CD8-positive, alpha-beta memory T cell (primary cell): Measurements from ENCODE around the gene CRIP3. TPM values are rescaled to one million over a fixed set of nuclear protein-coding genes. Genes with fewer than 3 reads are reported as not detected.

Experiments
- CTCF ChIA-PET: fragments of 350-600 bp; sonication (Branson Sonifier 250); formaldehyde crosslinking; loops from one replicate; lab custom pipeline; 2021; ENCODE audit warnings: antibody characterized with exemption; lab: Charles Lee
- POLR2A ChIA-PET: fragments of 350-600 bp; sonication (Branson Sonifier 250); formaldehyde crosslinking; loops from one replicate; lab custom pipeline; 2021; ENCODE audit warnings: antibody characterized with exemption; lab: Charles Lee
- DNase-seq, 5 donors: peaks; one replicate each; pipeline versions ENCODE4 v3.0.0 to v3.0.0-alpha.2; 2020 to 2022; ENCODE audit warnings: mixed read lengths in 1 of 5
- H3K27ac ChIP-seq: one replicate; pipeline ENCODE4 v1.7.0; 2013; ENCODE audit warnings: low read depth, mild to moderate bottlenecking, low read length, moderate library complexity
- H3K27me3 ChIP-seq: 2 replicates; pipeline ENCODE4 v1.7.0; 2013; ENCODE audit warnings: low read length, mild to moderate bottlenecking; ENCODE audit not compliant: insufficient read depth, poor library complexity, severe bottlenecking
- H3K36me3 ChIP-seq: 2 replicates; pipeline ENCODE4 v1.7.0; 2013; ENCODE audit warnings: mild to moderate bottlenecking, low read length, moderate library complexity; ENCODE audit not compliant: insufficient read depth
- H3K4me1 ChIP-seq: 2 replicates; pipeline ENCODE4 v1.7.0; 2013; ENCODE audit warnings: mild to moderate bottlenecking, low read length, moderate library complexity; ENCODE audit not compliant: insufficient read depth
- H3K4me3 ChIP-seq: 2 replicates; pipeline ENCODE4 v1.7.0; 2013; ENCODE audit warnings: mild to moderate bottlenecking, low read length
- H3K9me3 ChIP-seq: 2 replicates; pipeline ENCODE4 v1.7.0; 2013; ENCODE audit warnings: mild to moderate bottlenecking, low read length
- H3K27ac Mint-ChIP-seq, 8 donors: one replicate each; pipeline ENCODE4 v1.8.0; 2020 to 2021; ENCODE audit warnings: mixed read lengths in 8 of 8, mild to moderate bottlenecking in 6 of 8, inconsistent platforms in 3 of 8, moderate library complexity in 3 of 8
- H3K27me3 Mint-ChIP-seq, 2 donors: one replicate each; pipeline ENCODE4 v1.8.0; 2020 to 2021; ENCODE audit warnings: mixed read lengths in 2 of 2, mild to moderate bottlenecking in 1 of 2, moderate library complexity in 1 of 2
- H3K36me3 Mint-ChIP-seq, 3 donors: one replicate each; pipeline ENCODE4 v1.8.0; 2020 to 2021; ENCODE audit warnings: mixed read lengths in 3 of 3, inconsistent platforms in 1 of 3, mild to moderate bottlenecking in 1 of 3
- H3K4me1 Mint-ChIP-seq, 3 donors: one replicate each; pipeline ENCODE4 v1.8.0; 2020 to 2021; ENCODE audit warnings: mixed read lengths in 3 of 3, inconsistent platforms in 1 of 3, mild to moderate bottlenecking in 1 of 3
- H3K4me3 Mint-ChIP-seq, 7 donors: one replicate each; pipeline ENCODE4 v1.8.0; 2020 to 2021; ENCODE audit warnings: mixed read lengths in 7 of 7, mild to moderate bottlenecking in 6 of 7, moderate library complexity in 4 of 7, inconsistent platforms in 2 of 7
- H3K9me3 Mint-ChIP-seq, 5 donors: one replicate each; pipeline ENCODE4 v1.8.0; 2020 to 2022; ENCODE audit warnings: mixed read lengths in 5 of 5, mild to moderate bottlenecking in 3 of 5, moderate library complexity in 2 of 5, inconsistent platforms in 1 of 5
- polyA plus RNA-seq: library from polyadenylated mRNA; unstranded; fragments of 300-500 nt; fragmentation: Illumina TruSeq; gene quantifications from one replicate; pipeline ENCODE4 v1.2.3, GENCODE V29; 2021
- total RNA-seq, 2 experiments: library from RNA; stranded (reverse); gene quantifications; one replicate each; pipeline ENCODE4 v1.2.3, GENCODE V29; 2021

Gene CRIP3
- total and polyA plus RNA-seq, 3 experiments from 2014 or later, result 0.63 TPM; not detected in 2

DNA sequence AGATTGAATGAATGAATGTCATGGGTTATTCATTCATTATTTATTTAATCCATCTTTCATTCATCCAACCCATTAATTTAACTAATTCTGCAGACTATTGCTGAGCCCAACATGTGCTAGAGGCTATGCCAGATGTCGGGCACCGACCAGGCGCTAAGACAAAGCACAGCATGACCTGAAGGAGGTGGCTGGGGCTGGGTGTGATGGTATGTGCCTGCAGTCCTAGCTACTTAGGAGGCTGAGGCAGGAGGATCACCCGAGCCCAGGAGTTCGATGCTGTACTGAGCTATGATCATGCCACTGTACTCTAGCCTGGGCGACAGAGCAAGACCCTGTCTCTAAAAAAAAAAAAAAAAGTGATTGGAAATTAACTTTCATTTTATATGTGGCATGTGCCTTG, 16.3 kb downstream of the CRIP3 start:
- H3K4me3 Mint-ChIP-seq, result no peak overlapping the region
- Histone ChIP-seq H3K4me1 (no peaks in the 10 kb centered on the region), H3K9me3 (no peaks in the 10 kb centered on the region), H3K27ac (no peak overlapping the region), H3K27me3 (no peaks in the 10 kb centered on the region), H3K36me3 (no peaks in the 10 kb centered on the region), H3K4me3 (no peak overlapping the region)
- H3K27me3 Mint-ChIP-seq, result peaks cover 4 to 17% of the 10 kb centered on the region in 2 donors
- H3K9me3 Mint-ChIP-seq, result no peaks in the 10 kb centered on the region
- ChIA-PET CTCF (no interaction called here), POLR2A (interaction anchor here (0.7 kb wide), 2 partner anchors 23 to 91 kb away, joined by 3 to 4 read pairs; no protein-coding TSS in a partner anchor)
- H3K4me1 Mint-ChIP-seq, result no peaks in the 10 kb centered on the region
- DNase-seq, result no peak
- no peak overlapping the region for H3K27ac Mint-ChIP-seq
- H3K36me3 Mint-ChIP-seq, result no peaks in the 10 kb centered on the region

GRCh38 chr6:43291708-43292107, 16.9 kb downstream of the CRIP3 start:
- Mint-ChIP-seq H3K4me3 (no peak overlapping the region), H3K27me3 (peaks cover 6 to 15% of the 10 kb centered on the region in 2 donors), H3K9me3 (no peaks in the 10 kb centered on the region), H3K27ac (no peak overlapping the region), H3K4me1 (no peaks in the 10 kb centered on the region), H3K36me3 (no peaks in the 10 kb centered on the region)
- ChIA-PET POLR2A (interaction anchor here (0.7 kb wide), 2 partner anchors 23 to 92 kb away, joined by 3 to 4 read pairs; no protein-coding TSS in a partner anchor), CTCF (no interaction called here)
- Histone ChIP-seq H3K27me3 (no peaks in the 10 kb centered on the region), H3K4me3 (no peak overlapping the region), H3K36me3 (no peaks in the 10 kb centered on the region), H3K27ac (no peak overlapping the region), H3K9me3 (no peaks in the 10 kb centered on the region), H3K4me1 (no peaks in the 10 kb centered on the region)
- DNase-seq, result no peak

DNA sequence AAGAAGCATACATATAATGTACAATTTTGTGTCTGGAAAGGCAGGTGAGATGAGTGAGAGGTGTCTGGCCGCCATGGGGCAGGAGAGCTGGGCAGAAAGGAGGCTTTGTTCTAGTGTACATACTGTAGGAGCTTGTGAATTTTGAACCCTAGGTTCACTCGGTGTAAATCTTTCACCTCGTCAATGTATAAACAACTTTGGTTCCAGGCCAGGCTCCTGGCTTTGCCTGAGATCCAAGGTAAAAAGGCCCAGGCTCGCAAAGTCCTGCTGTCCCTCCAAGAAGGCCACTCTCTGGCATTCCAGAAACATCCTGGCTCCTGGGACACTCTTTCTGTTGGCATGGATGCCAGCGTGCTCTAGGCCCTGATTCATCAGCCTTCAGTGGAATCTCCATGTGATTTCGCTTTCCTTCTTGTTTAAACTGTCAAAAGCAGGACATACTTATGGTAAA, 17.7 kb downstream of the CRIP3 start:
- ChIA-PET POLR2A (no interaction called here), CTCF (no interaction called here)
- DNase-seq, result no peak
- no peaks in the 10 kb centered on the region for H3K4me1 Mint-ChIP-seq
- no peaks in the 10 kb centered on the region for H3K36me3 Mint-ChIP-seq
- H3K4me1 ChIP-seq, result no peaks in the 10 kb centered on the region
- no peak overlapping the region for H3K27ac ChIP-seq
- H3K27ac Mint-ChIP-seq, result no peak overlapping the region
- peaks cover 4 to 19% of the 10 kb centered on the region in 2 donors for H3K27me3 Mint-ChIP-seq
- H3K36me3 ChIP-seq, result no peaks in the 10 kb centered on the region
- no peaks in the 10 kb centered on the region for H3K9me3 Mint-ChIP-seq
- no peaks in the 10 kb centered on the region for H3K9me3 ChIP-seq
- H3K4me3 Mint-ChIP-seq, result no peak overlapping the region
- H3K4me3 ChIP-seq, result no peak overlapping the region
- H3K27me3 ChIP-seq, result peaks cover under 1% of the 10 kb centered on the region

GRCh38 chr6:43290339-43290904, 18.2 kb downstream of the CRIP3 start:
- no peaks in the 10 kb centered on the region for H3K4me1 ChIP-seq
- Mint-ChIP-seq H3K4me3 (no peak overlapping the region), H3K27me3 (peaks cover 4 to 23% of the 10 kb centered on the region in 2 donors), H3K36me3 (no peaks in the 10 kb centered on the region), H3K9me3 (no peaks in the 10 kb centered on the region), H3K4me1 (no peaks in the 10 kb centered on the region), H3K27ac (no peak overlapping the region)
- H3K9me3 ChIP-seq, result no peaks in the 10 kb centered on the region
- ChIA-PET POLR2A (no interaction called here), CTCF (no interaction called here)
- DNase-seq, result no peak
- no peak overlapping the region for H3K27ac ChIP-seq
- H3K36me3 ChIP-seq, result no peaks in the 10 kb centered on the region
- H3K27me3 ChIP-seq, result peaks cover 3% of the 10 kb centered on the region
- H3K4me3 ChIP-seq, result no peak overlapping the region

- no peaks in the 10 kb centered on the region for H3K9me3 Mint-ChIP-seq
- no peak overlapping the region for H3K27ac Mint-ChIP-seq
- peaks cover 3% of the 10 kb centered on the region for H3K27me3 ChIP-seq
- CTCF ChIA-PET, result interaction anchor here (1.2 kb wide), 1 partner anchor 8 kb away, joined by 3 read pairs; no protein-coding TSS in a partner anchor
- H3K4me1 ChIP-seq, result no peaks in the 10 kb centered on the region
- H3K27me3 Mint-ChIP-seq, result peaks cover 4 to 27% of the 10 kb centered on the region in 2 donors
- DNase-seq, result no peak
- no peaks in the 10 kb centered on the region for H3K36me3 ChIP-seq
- H3K27ac ChIP-seq, result no peak overlapping the region
- POLR2A ChIA-PET, result interaction anchor here (0.6 to 1.6 kb wide), 2 partner anchors 12 to 90 kb away, joined by 3 read pairs; no protein-coding TSS in a partner anchor
- H3K4me3 ChIP-seq, result no peak overlapping the region
- no peak overlapping the region for H3K4me3 Mint-ChIP-seq
- H3K36me3 Mint-ChIP-seq, result no peaks in the 10 kb centered on the region
- H3K4me1 Mint-ChIP-seq, result no peaks in the 10 kb centered on the region
- no peaks in the 10 kb centered on the region for H3K9me3 ChIP-seq
Observed at GRCh38 chr6:43287717-43288679, 20.6 kb downstream of the CRIP3 start.

DNA sequence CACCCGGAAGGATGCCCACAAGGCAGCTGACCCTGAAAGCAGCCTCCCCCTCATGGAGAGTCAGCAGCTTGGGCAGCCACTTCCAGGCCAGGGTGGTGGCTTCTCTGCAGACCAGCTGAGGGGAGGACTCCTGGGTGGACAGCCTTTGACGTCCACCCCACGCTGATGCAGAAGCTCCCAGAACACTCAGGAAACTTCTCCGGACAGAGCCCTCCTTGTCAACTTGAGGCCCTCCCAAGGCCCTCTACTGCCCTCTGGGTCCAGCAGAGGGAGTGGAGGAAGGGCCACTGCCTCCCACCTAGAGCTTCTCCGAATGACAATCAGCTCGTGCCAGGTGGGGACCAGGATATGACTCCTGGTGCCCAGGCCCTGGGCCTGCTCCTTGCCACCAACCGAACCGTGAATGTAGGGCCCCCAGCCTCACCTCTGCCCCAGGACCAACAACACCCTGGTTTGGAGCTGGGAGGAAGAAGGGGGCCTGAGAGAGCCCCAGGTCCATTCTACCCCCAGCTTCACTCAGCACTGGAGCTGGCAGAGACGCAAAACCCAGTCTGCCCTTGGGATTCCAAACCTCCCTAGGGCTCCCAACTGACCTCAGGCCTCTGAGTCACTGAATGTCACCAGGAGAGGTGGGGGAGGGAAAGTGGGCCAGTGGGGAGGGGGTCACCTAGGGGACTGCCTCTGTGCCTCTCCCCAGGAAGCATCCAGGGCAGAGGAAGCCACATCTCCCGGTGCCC, 21.5 kb downstream of the CRIP3 start:
- DNase-seq, result no peak
- ChIA-PET POLR2A (interaction anchor here (0.6 to 1.6 kb wide), 2 partner anchors 11 to 91 kb away, joined by 3 read pairs; no protein-coding TSS in a partner anchor), CTCF (no interaction called here)
- Mint-ChIP-seq H3K27ac (no peak overlapping the region), H3K4me1 (no peaks in the 10 kb centered on the region), H3K27me3 (peaks cover 4 to 29% of the 10 kb centered on the region in 2 donors), H3K4me3 (no peak overlapping the region), H3K36me3 (no peaks in the 10 kb centered on the region), H3K9me3 (no peaks in the 10 kb centered on the region)
- H3K27ac ChIP-seq, result no peak overlapping the region
- H3K36me3 ChIP-seq, result no peaks in the 10 kb centered on the region
- peaks cover 3% of the 10 kb centered on the region for H3K27me3 ChIP-seq
- H3K4me3 ChIP-seq, result no peak overlapping the region
- H3K9me3 ChIP-seq, result no peaks in the 10 kb centered on the region
- no peaks in the 10 kb centered on the region for H3K4me1 ChIP-seq

GRCh38 chr6:43286456-43286979, 22.1 kb downstream of the CRIP3 start:
- ChIA-PET CTCF (no interaction called here), POLR2A (interaction anchor here (1.6 kb wide), 1 partner anchor 10 kb away, joined by 3 read pairs; no protein-coding TSS in a partner anchor)
- H3K9me3 ChIP-seq, result no peaks in the 10 kb centered on the region
- Mint-ChIP-seq H3K27me3 (peaks cover 4 to 34% of the 10 kb centered on the region in 2 donors), H3K27ac (no peak overlapping the region), H3K4me1 (peaks cover 0 to 1% (median 0%) of the 10 kb centered on the region in 3 donors), H3K9me3 (no peaks in the 10 kb centered on the region), H3K36me3 (no peaks in the 10 kb centered on the region), H3K4me3 (no peak overlapping the region)
- H3K27ac ChIP-seq, result no peak overlapping the region
- H3K4me1 ChIP-seq, result no peaks in the 10 kb centered on the region
- peaks cover 3% of the 10 kb centered on the region for H3K27me3 ChIP-seq
- no peak overlapping the region for H3K4me3 ChIP-seq
- no peak for DNase-seq
- no peaks in the 10 kb centered on the region for H3K36me3 ChIP-seq
